ENCODE results near the gene COL4A4.
A peak's percentile ranks its signal among the peaks of the same experiment; 100 is the strongest.

COL4A4 gene

DNA sequence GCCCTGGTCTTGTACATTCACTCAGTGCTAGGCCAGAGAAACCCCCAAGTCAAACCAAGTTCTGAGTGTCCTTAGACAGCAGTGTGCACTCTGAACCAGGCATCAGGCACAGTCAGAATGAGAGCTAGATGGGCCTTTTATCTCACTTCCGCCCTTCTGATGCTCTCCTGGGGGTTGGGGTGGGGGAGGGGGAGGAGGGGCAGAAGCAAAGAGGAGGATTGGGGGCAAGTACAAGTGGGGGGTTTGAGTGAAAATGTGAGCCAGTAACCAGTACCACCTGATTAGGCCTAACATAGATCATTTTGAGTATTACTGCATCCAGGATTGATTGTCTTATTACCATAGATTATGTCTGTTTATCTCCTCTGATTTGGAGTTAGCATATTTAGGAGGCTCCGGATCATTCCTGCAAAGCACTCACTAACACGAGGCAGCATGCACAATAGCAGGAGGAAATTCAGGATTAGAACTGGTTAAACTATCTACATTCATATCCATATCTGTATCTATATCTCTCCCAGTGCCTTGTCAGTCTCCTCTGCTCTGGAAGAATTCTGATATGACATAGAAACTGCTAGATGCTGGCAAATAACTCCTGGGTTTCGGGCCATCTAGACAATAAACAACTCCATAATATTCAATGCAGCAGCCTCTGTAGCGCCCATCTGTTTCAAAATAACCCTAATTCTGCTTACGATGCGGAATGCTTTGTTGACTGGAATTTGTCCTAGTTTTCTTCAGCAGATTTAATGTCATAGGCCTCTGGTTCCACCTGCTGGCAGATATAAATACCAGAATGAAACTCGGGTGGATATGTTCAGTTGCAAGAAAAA is 179.0 kb downstream of the COL4A4 start:
- peak; percentile 27 for DNase-seq (ENCODE audit: insufficient read length, low spot score)
- TF ChIP-seq SPI1 (IDR thresholded peaks at IDR 0.05; ENCODE audit: low read depth, low read length) (peak; percentile 80), PAX5 (IDR thresholded peaks at IDR 0.05; ENCODE audit: insufficient read depth, low read length, severe bottlenecking) (no peak), TAF1 (IDR thresholded peaks at IDR 0.05; ENCODE audit: low read depth, low read length) (no peak)
- FAIRE-seq: peak; percentile 79

DNA sequence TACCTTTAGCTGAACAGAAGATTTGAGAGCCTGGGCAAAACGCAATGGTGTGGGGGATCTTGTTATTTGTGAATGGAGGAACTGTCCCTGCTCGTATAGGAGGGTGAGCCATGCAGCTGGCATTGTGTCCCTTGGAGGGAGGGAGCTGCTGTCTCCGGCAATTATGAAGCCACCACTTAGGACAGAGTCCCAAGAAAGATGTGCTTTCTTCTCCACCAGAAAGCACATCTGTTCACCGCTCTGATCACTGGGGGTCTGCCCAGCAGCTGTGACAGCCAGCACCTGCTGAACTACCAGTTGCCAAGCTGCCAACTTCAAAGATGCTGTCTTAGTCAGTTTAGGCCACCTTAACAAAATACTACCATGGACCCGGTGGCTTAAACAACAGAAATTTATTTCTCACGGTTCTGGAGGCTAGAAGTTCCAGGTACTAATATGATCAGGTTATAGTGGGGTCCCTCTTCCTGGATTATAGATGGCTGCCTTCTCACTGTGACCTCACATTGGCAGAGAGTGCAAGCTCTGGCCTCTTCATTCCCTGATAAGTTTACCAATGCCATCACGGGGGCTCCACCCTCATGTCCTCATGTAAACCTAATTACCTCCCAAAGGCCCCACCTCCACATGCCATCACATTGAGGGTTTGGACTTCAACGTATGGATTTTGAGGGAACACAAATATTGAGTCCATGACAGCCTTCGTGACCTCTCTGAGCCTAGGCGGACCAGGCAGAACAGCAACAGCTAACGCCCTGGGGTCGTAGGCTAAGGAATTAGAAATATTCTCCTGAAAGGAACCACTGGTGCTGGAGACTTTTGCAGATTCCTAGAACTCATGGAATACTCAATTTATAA is 179.9 kb downstream of the COL4A4 start:
- DNase-seq (ENCODE audit: insufficient read length, low spot score) (no peak), FAIRE-seq (peak; percentile 38)
- TF ChIP-seq POU2F2 (IDR thresholded peaks at IDR 0.05; ENCODE audit: low read depth, low read length): no peak

- FAIRE-seq (no peak), DNase-seq (ENCODE audit: insufficient read length, low spot score) (no peak)
- TF ChIP-seq POLR2AphosphoS5 (IDR thresholded peaks at IDR 0.05; ENCODE audit: low read depth, low read length): no peak
- no peak for TF ChIP-seq POU2F2 (IDR thresholded peaks at IDR 0.05; ENCODE audit: low read depth, low read length)
- no peak for TF ChIP-seq SPI1 (IDR thresholded peaks at IDR 0.05; ENCODE audit: low read depth, low read length)
- TF ChIP-seq POLR2A (IDR thresholded peaks at IDR 0.05; ENCODE audit: low read depth, low read length): no peak
- no peak for TF ChIP-seq TAF1 (IDR thresholded peaks at IDR 0.05; ENCODE audit: low read depth, low read length)
- TF ChIP-seq PAX5 (IDR thresholded peaks at IDR 0.05; ENCODE audit: insufficient read depth, low read length, severe bottlenecking): no peak
Measured at GRCh38 chr2:226981791-226982326, 182.1 kb downstream of the COL4A4 start.

- TF ChIP-seq POLR2A (IDR thresholded peaks at IDR 0.05; ENCODE audit: low read depth, low read length): no peak
- no peak for TF ChIP-seq SPI1 (IDR thresholded peaks at IDR 0.05; ENCODE audit: low read depth, low read length)
- no peak for TF ChIP-seq TAF1 (IDR thresholded peaks at IDR 0.05; ENCODE audit: low read depth, low read length)
- no peak for TF ChIP-seq POLR2AphosphoS5 (IDR thresholded peaks at IDR 0.05; ENCODE audit: low read depth, low read length)
- TF ChIP-seq PAX5 (IDR thresholded peaks at IDR 0.05; ENCODE audit: insufficient read depth, low read length, severe bottlenecking): no peak
- no peak for TF ChIP-seq POU2F2 (IDR thresholded peaks at IDR 0.05; ENCODE audit: low read depth, low read length)
- FAIRE-seq (no peak), DNase-seq (ENCODE audit: insufficient read length, low spot score) (no peak)
Measured at GRCh38 chr2:226979004-226979403, 185.0 kb downstream of the COL4A4 start.

DNA sequence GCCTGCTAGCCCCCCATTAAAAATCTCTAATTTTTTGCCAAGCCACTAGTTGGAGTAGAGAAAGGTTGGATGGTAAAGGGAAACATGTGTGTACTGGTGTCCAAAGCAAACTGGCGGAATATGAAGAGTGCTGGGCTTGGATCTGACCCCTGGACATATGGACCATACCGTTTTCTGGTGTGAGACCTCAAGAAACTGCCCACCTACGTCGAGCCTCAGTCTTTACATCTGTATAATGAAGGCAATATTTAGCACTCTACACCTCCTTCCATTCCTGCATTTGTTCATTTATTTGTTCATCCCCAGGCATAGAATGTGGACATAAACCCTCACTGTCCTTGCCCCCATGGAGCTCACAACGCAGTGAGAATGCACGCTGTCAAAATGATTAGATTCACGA is 185.7 kb downstream of the COL4A4 start:
- FAIRE-seq: no peak
- TF ChIP-seq POLR2A (IDR thresholded peaks at IDR 0.05; ENCODE audit: low read depth, low read length) (no peak), POLR2AphosphoS5 (IDR thresholded peaks at IDR 0.05; ENCODE audit: low read depth, low read length) (no peak), POU2F2 (IDR thresholded peaks at IDR 0.05; ENCODE audit: low read depth, low read length) (no peak), TAF1 (IDR thresholded peaks at IDR 0.05; ENCODE audit: low read depth, low read length) (no peak), PAX5 (IDR thresholded peaks at IDR 0.05; ENCODE audit: insufficient read depth, low read length, severe bottlenecking) (no peak), SPI1 (IDR thresholded peaks at IDR 0.05; ENCODE audit: low read depth, low read length) (no peak)
- no peak for DNase-seq (ENCODE audit: insufficient read length, low spot score)

DNA sequence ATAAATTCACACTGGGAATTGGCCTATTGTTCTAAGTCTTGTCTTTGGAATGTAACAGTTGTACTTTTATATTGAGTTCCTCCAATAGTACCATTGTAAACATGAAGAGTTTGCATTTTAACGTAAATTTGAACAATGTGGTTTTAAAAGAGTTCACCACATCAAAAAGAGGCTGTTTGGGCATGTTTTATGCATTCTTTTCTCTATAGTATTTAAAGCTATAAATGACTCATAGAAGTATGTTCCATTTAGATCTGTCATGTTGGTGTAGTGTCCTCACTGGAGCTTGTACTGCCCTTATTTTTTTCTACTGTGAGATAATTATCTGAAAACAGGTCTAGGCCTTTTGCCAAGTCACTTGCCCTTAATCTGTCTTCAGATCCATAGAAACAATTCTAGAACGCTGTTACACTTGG is 186.2 kb downstream of the COL4A4 start:
- FAIRE-seq: no peak
- TF ChIP-seq POLR2A (IDR thresholded peaks at IDR 0.05; ENCODE audit: low read depth, low read length) (no peak), TAF1 (IDR thresholded peaks at IDR 0.05; ENCODE audit: low read depth, low read length) (no peak), SPI1 (IDR thresholded peaks at IDR 0.05; ENCODE audit: low read depth, low read length) (no peak), POU2F2 (IDR thresholded peaks at IDR 0.05; ENCODE audit: low read depth, low read length) (no peak), POLR2AphosphoS5 (IDR thresholded peaks at IDR 0.05; ENCODE audit: low read depth, low read length) (no peak), PAX5 (IDR thresholded peaks at IDR 0.05; ENCODE audit: insufficient read depth, low read length, severe bottlenecking) (no peak)
- no peak for DNase-seq (ENCODE audit: insufficient read length, low spot score)

- no peak for DNase-seq (ENCODE audit: insufficient read length, low spot score)
- TF ChIP-seq SPI1 (IDR thresholded peaks at IDR 0.05; ENCODE audit: low read depth, low read length) (no peak), POLR2A (IDR thresholded peaks at IDR 0.05; ENCODE audit: low read depth, low read length) (no peak), TAF1 (IDR thresholded peaks at IDR 0.05; ENCODE audit: low read depth, low read length) (no peak), PAX5 (IDR thresholded peaks at IDR 0.05; ENCODE audit: insufficient read depth, low read length, severe bottlenecking) (no peak), POU2F2 (IDR thresholded peaks at IDR 0.05; ENCODE audit: low read depth, low read length) (no peak), POLR2AphosphoS5 (IDR thresholded peaks at IDR 0.05; ENCODE audit: low read depth, low read length) (no peak)
- no peak for FAIRE-seq
Measured at GRCh38 chr2:226973816-226974215, 190.2 kb downstream of the COL4A4 start.

- peak; percentile 66 for FAIRE-seq
- no peak for TF ChIP-seq POLR2AphosphoS5 (IDR thresholded peaks at IDR 0.05; ENCODE audit: low read depth, low read length)
- no peak for TF ChIP-seq POU2F2 (IDR thresholded peaks at IDR 0.05; ENCODE audit: low read depth, low read length)
- no peak for TF ChIP-seq SPI1 (IDR thresholded peaks at IDR 0.05; ENCODE audit: low read depth, low read length)
- no peak for TF ChIP-seq TAF1 (IDR thresholded peaks at IDR 0.05; ENCODE audit: low read depth, low read length)
- TF ChIP-seq POLR2A (IDR thresholded peaks at IDR 0.05; ENCODE audit: low read depth, low read length): no peak
- TF ChIP-seq PAX5 (IDR thresholded peaks at IDR 0.05; ENCODE audit: insufficient read depth, low read length, severe bottlenecking): no peak
- no peak for DNase-seq (ENCODE audit: insufficient read length, low spot score)
Measured at GRCh38 chr2:226971770-226972169, 192.2 kb downstream of the COL4A4 start.

DNA sequence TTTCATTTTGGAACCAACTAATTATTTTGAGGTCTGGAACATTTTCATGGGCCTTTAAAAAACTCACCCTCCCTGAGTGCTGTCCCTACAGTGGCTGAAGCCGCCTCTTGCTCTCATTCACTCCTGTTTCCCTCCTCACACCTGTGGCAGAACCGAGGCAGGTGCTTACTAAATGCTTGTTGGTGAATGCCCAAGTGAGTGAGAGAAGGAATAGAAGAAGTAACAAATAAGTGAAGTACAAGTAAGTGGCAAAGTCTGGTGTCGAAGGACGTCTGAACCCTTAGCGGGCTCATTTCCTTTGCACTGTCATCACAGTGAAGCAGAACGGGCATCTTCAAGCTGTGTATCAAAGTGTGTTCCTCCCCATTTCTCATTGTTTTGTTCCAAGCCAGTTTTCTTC is 192.9 kb downstream of the COL4A4 start:
- FAIRE-seq (peak; percentile 89), DNase-seq (ENCODE audit: insufficient read length, low spot score) (no peak)
- TF ChIP-seq POLR2A (IDR thresholded peaks at IDR 0.05; ENCODE audit: low read depth, low read length): no peak
